ENCODE results near the gene ABCC1. TPM values are rescaled to one million over a fixed set of nuclear protein-coding genes. Genes with fewer than 3 reads are reported as not detected.

The ABCC1 gene
- total RNA-seq, 2 donors from 2014 or later: 26.2 to 27.8 TPM

DNA sequence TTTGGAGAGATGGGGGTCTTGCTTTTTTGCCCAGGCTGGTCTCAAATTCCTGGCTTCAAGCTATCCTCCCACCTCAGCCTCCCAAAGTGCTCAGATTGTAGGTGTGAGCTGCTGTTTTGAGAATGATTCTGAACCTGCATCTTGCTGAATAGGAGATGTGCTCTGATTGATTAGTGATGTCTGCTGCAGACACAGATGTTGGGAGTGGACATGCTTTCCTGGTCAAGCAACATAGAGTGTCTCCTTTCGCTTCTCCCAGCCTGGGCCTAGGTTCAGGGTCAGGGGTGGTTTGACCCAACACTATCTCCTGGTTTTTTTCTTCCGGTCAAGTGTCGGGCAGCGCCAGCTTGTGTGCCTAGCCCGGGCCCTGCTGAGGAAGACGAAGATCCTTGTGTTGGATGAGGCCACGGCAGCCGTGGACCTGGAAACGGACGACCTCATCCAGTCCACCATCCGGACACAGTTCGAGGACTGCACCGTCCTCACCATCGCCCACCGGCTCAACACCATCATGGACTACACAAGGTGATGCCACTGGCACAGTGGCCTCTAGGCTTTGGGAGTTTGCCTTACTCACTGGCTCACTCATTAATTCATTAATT lies 188.7 kb downstream of the ABCC1 start:
- DNase-seq (ENCODE audit: low spot score): peak; percentile 72
- intact Hi-C loops (cut with DNase I): no loop called here

- intact Hi-C loops (cut with DNase I): no loop called here
Observed at GRCh38 chr16:16139061-16139460, 189.6 kb downstream of the ABCC1 start.

DNA sequence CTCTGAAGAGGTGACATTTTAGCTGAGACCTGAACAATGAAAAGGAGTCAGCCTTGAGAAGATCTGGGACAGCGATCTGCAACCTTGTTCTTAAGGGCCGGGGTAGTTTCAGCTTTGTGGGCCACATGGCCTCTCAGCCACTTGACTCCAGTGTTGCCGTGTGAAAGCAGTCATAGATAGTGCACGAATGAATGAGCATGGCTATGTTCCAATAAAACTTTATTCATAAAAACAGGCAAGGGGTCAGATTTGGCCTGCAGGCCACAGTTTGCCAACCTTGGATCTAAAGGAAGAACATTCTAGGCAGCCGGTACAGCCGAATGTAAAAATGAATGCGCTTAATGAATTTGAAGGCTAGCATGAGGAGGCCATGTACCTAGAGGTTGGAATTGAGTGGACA lies 190.4 kb downstream of the ABCC1 start:
- peak; percentile 32 for DNase-seq (ENCODE audit: low spot score)

More at GRCh38 chr16:16139061-16139460, 189.6 kb downstream of the ABCC1 start:
- DNase-seq (ENCODE audit: low spot score): peak; percentile 68

DNA sequence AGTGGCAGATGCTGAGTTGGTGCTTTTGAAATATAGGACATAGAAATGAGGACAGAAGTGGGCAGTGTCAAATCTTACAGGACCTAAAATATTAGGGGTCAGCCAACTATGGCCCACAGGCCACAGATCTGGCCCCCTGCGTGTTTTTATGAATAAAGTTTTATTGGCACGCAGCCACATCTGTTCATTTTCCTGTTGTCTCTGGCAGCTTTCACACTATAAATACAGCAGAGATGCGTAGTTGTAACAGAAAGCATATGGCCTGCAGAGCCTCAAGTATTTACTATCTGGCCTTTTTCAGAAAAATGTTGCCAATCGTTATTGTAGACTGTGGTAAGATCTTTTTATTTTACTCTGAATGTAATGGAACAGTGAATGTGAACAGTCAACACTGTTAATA lies 191.1 kb downstream of the ABCC1 start:
- intact Hi-C loops (cut with DNase I): no loop called here
- DNase-seq (ENCODE audit: low spot score): no peak

More for the DNA sequence above, 190.4 kb downstream of the ABCC1 start:
- intact Hi-C loops (cut with DNase I): no loop called here

DNA sequence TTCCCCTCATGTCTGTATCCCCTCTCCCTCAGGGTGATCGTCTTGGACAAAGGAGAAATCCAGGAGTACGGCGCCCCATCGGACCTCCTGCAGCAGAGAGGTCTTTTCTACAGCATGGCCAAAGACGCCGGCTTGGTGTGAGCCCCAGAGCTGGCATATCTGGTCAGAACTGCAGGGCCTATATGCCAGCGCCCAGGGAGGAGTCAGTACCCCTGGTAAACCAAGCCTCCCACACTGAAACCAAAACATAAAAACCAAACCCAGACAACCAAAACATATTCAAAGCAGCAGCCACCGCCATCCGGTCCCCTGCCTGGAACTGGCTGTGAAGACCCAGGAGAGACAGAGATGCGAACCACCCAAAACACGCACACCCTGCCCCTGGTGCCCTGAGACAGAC lies 191.7 kb downstream of the ABCC1 start:
- intact Hi-C loops (cut with DNase I): no loop called here
- DNase-seq (ENCODE audit: low spot score): no peak

GRCh38 chr16:16141784-16142396 lies 192.5 kb downstream of the ABCC1 start:
- no peak for DNase-seq (ENCODE audit: low spot score)
- intact Hi-C loops (cut with DNase I): no loop called here

GRCh38 chr16:16143038-16143763 lies 193.8 kb downstream of the ABCC1 start:
- DNase-seq (ENCODE audit: low spot score): no peak
- intact Hi-C loops (cut with DNase I): no loop called here

- DNase-seq (ENCODE audit: low spot score): no peak
- intact Hi-C loops (cut with DNase I): no loop called here
Observed at GRCh38 chr16:16143931-16144330, 194.5 kb downstream of the ABCC1 start.

GRCh38 chr16:16144416-16144815 lies 195.0 kb downstream of the ABCC1 start:
- no peak for DNase-seq (ENCODE audit: low spot score)
- intact Hi-C loops (cut with DNase I): no loop called here

GRCh38 chr16:16145286-16145685 lies 195.9 kb downstream of the ABCC1 start:
- no peak for DNase-seq (ENCODE audit: low spot score)
- intact Hi-C loops (cut with DNase I): no loop called here

DNA sequence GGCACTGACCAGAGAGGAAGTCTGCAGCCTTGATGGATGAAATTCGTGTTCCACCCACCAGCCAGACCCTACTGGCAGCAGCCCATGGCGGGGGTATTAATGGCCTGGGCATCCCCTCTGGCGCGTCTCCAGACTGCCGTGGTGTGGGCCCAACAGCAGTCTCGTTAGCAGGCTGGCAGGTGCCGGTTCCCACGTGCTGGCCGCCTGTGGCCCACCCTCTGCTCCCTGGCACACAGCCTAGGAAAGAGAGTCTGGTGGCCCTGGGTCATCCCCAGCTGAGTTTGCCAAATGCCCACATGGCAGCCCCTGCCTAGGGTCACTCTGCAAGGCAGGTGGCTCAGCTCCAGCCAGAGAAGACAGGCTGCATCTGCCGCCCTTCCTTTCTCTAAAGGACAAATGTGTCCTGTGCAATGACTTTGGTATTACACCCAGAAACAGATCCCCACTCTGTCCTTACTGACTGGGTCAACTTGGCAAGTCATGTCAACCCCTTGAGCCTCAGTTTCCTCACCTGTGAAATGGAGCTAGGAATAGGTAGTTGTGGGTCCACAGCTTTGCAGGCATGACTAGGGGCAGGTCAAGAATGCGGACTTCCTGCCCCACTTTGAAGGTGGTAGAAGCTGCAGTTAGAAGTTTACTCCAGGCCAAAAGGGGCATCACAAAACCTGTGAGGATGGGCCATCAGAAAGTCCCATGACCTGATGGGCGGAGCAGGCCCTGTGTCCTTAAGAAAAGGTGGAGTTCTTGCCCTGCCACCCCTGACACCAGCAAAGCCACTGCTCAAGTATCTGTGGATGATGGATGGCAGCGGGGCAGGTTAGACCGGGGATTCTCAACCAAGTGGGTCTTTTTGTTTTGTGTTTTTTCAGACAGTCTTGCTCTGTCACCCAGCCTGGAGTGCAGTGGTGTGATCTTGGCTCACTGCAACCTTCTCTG lies 197.2 kb downstream of the ABCC1 start:
- intact Hi-C loops (cut with DNase I): loop anchor here in 1 of 2 donors (2.0 kb wide), 1 partner anchor 60 kb away; no protein-coding TSS in a partner anchor
- DNase-seq (ENCODE audit: low spot score): peak; percentile 20

DNA sequence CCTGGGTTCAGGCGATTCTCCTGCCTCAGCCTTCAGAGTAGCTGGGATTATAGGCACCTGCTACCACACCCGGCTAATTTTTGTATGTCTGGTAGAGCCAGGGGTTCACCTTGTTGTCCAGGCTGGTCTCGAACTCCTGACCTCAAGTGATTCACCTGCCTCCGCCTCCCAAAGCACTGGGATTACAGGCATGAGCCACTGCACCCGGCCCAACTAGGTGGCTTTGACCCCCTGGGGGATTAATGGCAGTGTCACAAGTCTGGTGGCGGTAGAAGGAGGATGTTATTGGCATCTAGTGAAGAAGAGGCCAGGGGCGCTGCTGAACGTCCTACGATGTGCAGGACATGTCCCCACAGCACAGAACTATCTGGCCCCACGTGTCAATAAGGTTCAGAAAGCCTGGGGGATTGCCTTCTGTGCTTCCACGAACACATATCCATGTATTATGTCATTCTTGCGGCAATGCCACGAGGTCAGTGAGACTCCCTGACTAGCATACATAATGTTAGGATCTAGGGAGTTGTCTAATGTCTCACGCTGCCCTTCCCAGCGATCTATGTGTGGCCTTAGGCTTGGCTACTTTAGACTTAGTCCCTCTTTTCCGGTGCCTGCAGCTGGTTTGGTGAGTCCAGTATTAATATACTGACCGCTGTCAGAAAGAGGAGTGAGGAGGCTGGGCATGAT lies 198.0 kb downstream of the ABCC1 start:
- intact Hi-C loops (cut with DNase I): loop anchor here in 1 of 2 donors (2.0 kb wide), 1 partner anchor 61 kb away; no protein-coding TSS in a partner anchor
- DNase-seq (ENCODE audit: low spot score): peak; percentile 42

GRCh38 chr16:16148000-16148599 lies 198.7 kb downstream of the ABCC1 start:
- DNase-seq (ENCODE audit: low spot score): peak; percentile 41
- intact Hi-C loops (cut with DNase I): loop anchor here in 1 of 2 donors (2.0 kb wide), 1 partner anchor 61 kb away; no protein-coding TSS in a partner anchor

DNA sequence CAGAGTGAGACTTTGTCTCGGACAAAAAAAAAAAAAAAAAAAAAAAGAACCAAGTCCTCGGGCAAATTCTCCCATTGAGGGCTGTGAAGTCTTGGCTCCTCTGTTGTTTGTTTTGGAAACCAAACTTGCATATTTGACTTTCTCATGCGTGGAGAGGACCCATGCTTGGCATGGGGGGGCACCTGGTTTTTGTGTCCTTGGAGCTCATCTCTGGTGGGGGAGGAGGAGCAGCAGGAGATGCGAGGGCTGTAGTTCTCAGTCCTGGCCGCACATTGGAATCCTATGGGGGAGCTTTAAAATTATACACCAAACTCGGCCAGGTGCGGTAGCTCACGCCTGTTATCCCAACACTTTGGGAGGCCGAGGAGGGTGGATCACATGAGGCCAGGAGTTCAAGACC lies 199.3 kb downstream of the ABCC1 start:
- peak; percentile 48 for DNase-seq (ENCODE audit: low spot score)
- intact Hi-C loops (cut with DNase I): no loop called here

- intact Hi-C loops (cut with DNase I): loop anchor here in 1 of 2 donors (5.0 kb wide), 1 partner anchor 43 kb away; no protein-coding TSS in a partner anchor
- DNase-seq (ENCODE audit: low spot score): peak; percentile 72
Observed at GRCh38 chr16:16149710-16150116, 200.3 kb downstream of the ABCC1 start.

GRCh38 chr16:16150117-16150877 lies 200.9 kb downstream of the ABCC1 start:
- intact Hi-C loops (cut with DNase I): loop anchor here in 1 of 2 donors (5.0 kb wide), 1 partner anchor 42 kb away; no protein-coding TSS in a partner anchor
- DNase-seq (ENCODE audit: low spot score): peak; percentile 82

GRCh38 chr16:16150878-16151152 lies 201.4 kb downstream of the ABCC1 start:
- intact Hi-C loops (cut with DNase I): loop anchor here in 1 of 2 donors (5.0 kb wide), 1 partner anchor 41 kb away; no protein-coding TSS in a partner anchor
- DNase-seq (ENCODE audit: low spot score): no peak
